ENCODE data around the gene PTER. TPM values are rescaled to one million over a fixed set of nuclear protein-coding genes. Genes with fewer than 3 reads are reported as not detected.

PTER gene
- total RNA-seq, 1 experiment from 2014 or later, result 6.6 TPM

DNA sequence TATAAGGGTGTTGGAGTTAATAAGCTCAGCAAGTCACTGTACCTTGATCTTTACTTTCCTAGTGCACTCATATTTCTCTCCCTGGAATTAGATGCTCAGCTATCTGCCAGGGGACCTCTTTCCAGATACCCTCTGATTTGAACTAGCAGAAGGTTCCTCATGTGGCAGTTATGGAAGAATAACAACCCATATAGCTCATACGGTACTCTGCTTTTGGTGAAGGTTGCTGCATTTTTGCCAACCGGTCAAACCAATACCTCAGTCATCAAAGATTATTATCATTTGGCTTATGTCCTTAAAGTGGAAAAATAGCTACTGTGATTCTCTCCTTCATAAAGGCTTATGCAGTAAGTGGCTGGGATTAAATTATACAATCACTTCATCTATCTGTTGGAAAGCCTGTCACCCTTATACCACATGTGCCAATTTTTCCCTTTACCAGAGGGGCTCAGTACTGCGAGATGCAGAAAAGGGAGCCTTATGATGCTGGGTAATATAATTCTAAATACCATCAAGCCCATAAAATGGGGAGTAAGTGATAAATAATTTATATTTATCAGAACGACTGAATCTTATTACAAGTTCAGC, 43.4 kb upstream of the PTER start:
- BruUV-seq (replicated peaks), result no TSS peak
- intact Hi-C loops (cut with micrococcal nuclease), result no loop called here
- no peak for ATAC-seq
- Histone ChIP-seq H3F3A (ENCODE audit: low read length, unreplicated experiment) (no peaks in the 10 kb centered on the region), H2AFZ (ENCODE audit: low read length) (no peak overlapping the region), H3K27me3 (ENCODE audit: low read length) (no peaks in the 10 kb centered on the region), H3K27ac (ENCODE audit: low read length) (no peak overlapping the region), H3K4me2 (ENCODE audit: low read length) (no peak overlapping the region), H3K9me3 (ENCODE audit: low read length) (no peaks in the 10 kb centered on the region), H3K36me3 (ENCODE audit: low read depth, low read length) (no peaks in the 10 kb centered on the region), H3K9ac (ENCODE audit: low read length) (no peak overlapping the region), H3K79me2 (ENCODE audit: low read length) (no peaks in the 10 kb centered on the region), H3K4me3 (ENCODE audit: low read length) (no peak overlapping the region), H3K4me1 (ENCODE audit: insufficient read depth, low read length) (no peaks in the 10 kb centered on the region), H3K9me2 (replicated peaks; ENCODE audit: low read length) (no peaks in the 10 kb centered on the region), H4K20me1 (ENCODE audit: low read length) (no peaks in the 10 kb centered on the region)
- no peak for DNase-seq
- CTCF ChIA-PET, result no interaction called here
- TF ChIP-seq EZH2 (IDR thresholded peaks at IDR 0.05; ENCODE audit: low read length, unreplicated experiment), result no peak
- no peak for TF ChIP-seq EZH2phosphoT487 (IDR thresholded peaks at IDR 0.05; ENCODE audit: borderline replicate concordance, low read length)
- TF ChIP-seq, protein P1, sequence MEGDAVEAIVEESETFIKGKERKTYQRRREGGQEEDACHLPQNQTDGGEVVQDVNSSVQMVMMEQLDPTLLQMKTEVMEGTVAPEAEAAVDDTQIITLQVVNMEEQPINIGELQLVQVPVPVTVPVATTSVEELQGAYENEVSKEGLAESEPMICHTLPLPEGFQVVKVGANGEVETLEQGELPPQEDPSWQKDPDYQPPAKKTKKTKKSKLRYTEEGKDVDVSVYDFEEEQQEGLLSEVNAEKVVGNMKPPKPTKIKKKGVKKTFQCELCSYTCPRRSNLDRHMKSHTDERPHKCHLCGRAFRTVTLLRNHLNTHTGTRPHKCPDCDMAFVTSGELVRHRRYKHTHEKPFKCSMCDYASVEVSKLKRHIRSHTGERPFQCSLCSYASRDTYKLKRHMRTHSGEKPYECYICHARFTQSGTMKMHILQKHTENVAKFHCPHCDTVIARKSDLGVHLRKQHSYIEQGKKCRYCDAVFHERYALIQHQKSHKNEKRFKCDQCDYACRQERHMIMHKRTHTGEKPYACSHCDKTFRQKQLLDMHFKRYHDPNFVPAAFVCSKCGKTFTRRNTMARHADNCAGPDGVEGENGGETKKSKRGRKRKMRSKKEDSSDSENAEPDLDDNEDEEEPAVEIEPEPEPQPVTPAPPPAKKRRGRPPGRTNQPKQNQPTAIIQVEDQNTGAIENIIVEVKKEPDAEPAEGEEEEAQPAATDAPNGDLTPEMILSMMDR (conservative IDR thresholded peaks at IDR 0.05; ENCODE audit: low read depth, low read length), result no peak
- POLR2A ChIA-PET (ENCODE audit: unreplicated experiment), result no interaction called here

DNA sequence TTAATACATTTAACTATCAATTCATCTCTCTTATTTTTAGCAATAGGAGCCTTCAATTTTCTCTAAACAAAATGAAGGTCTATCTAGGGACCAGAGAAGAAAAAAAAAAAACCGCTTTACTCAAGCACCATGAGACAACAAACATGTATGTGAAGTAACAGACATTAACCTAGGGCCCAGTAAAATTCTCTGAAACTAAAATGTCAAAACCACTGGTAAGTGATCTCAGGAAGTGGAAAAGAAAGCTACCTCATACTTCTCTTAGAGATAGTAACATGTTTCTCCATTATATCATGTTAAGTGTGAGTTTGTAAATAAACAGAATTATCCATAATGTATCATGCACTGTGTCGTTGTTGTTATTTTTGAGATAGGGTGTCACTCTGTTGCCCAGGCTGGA, 35.4 kb upstream of the PTER start:
- ChIA-PET CTCF (no interaction called here), POLR2A (ENCODE audit: unreplicated experiment) (no interaction called here)
- no peaks in the 10 kb centered on the region for H3K36me3 ChIP-seq (ENCODE audit: low read depth, low read length)
- H3K4me3 ChIP-seq (ENCODE audit: low read length), result no peak overlapping the region
- TF ChIP-seq, protein P1 (conservative IDR thresholded peaks at IDR 0.05; ENCODE audit: low read depth, low read length), result no peak
- no peaks in the 10 kb centered on the region for H3K9me3 ChIP-seq (ENCODE audit: low read length)
- DNase-seq (no peak), ATAC-seq (no peak)
- H4K20me1 ChIP-seq (ENCODE audit: low read length), result no peaks in the 10 kb centered on the region
- H3K9ac ChIP-seq (ENCODE audit: low read length), result no peak overlapping the region
- H2AFZ ChIP-seq (ENCODE audit: low read length), result no peak overlapping the region
- intact Hi-C loops (cut with micrococcal nuclease), result loop anchor here (10.0 kb wide), 1 partner anchor 57 kb away; no protein-coding TSS in a partner anchor
- H3K27ac ChIP-seq (ENCODE audit: low read length), result no peak overlapping the region
- H3F3A ChIP-seq (ENCODE audit: low read length, unreplicated experiment), result no peaks in the 10 kb centered on the region
- H3K9me2 ChIP-seq (replicated peaks; ENCODE audit: low read length), result no peaks in the 10 kb centered on the region
- no peak overlapping the region for H3K4me2 ChIP-seq (ENCODE audit: low read length)
- H3K4me1 ChIP-seq (ENCODE audit: insufficient read depth, low read length), result no peaks in the 10 kb centered on the region
- no peaks in the 10 kb centered on the region for H3K79me2 ChIP-seq (ENCODE audit: low read length)
- no TSS peak for BruUV-seq (replicated peaks)
- H3K27me3 ChIP-seq (ENCODE audit: low read length), result no peaks in the 10 kb centered on the region

DNA sequence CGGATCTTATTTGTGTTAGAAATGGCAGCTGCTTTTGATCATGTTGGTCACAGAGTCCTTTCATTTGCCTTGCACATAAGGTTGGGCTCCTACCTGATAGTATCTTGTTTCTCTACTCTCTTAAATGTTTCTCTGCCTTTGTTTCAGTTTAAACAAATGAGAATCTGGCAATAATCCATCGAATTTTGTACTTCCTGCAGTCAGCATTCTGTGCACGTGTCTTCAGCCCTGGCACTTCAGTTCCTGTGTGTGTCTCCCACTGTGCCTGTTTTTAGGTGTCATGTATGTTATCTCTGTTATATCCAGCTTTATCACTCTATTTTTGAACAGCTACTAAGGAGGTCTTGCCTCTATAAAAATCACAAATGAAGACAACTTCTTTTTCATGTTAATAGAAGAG, 28.4 kb upstream of the PTER start:
- H3K4me3 ChIP-seq (ENCODE audit: low read length), result no peak overlapping the region
- BruUV-seq (replicated peaks), result no TSS peak
- TF ChIP-seq, protein P1 (conservative IDR thresholded peaks at IDR 0.05; ENCODE audit: low read depth, low read length), result no peak
- TF ChIP-seq EZH2 (IDR thresholded peaks at IDR 0.05; ENCODE audit: low read length, unreplicated experiment), result no peak
- TF ChIP-seq EZH2phosphoT487 (IDR thresholded peaks at IDR 0.05; ENCODE audit: borderline replicate concordance, low read length), result no peak
- ATAC-seq (no peak), DNase-seq (no peak)
- ChIA-PET CTCF (no interaction called here), POLR2A (ENCODE audit: unreplicated experiment) (no interaction called here)
- no peaks in the 10 kb centered on the region for H4K20me1 ChIP-seq (ENCODE audit: low read length)
- H3K9me2 ChIP-seq (replicated peaks; ENCODE audit: low read length), result no peaks in the 10 kb centered on the region
- H3K9ac ChIP-seq (ENCODE audit: low read length), result no peak overlapping the region
- H3K9me3 ChIP-seq (ENCODE audit: low read length), result no peaks in the 10 kb centered on the region
- intact Hi-C loops (cut with micrococcal nuclease), result loop anchor here (10.0 kb wide), 1 partner anchor 64 kb away; no protein-coding TSS in a partner anchor
- H2AFZ ChIP-seq (ENCODE audit: low read length), result no peak overlapping the region
- no peaks in the 10 kb centered on the region for H3K4me1 ChIP-seq (ENCODE audit: insufficient read depth, low read length)
- H3K4me2 ChIP-seq (ENCODE audit: low read length), result no peak overlapping the region
- no peak overlapping the region for H3K27ac ChIP-seq (ENCODE audit: low read length)
- H3K27me3 ChIP-seq (ENCODE audit: low read length), result no peaks in the 10 kb centered on the region
- no peaks in the 10 kb centered on the region for H3K79me2 ChIP-seq (ENCODE audit: low read length)
- H3K36me3 ChIP-seq (ENCODE audit: low read depth, low read length), result no peaks in the 10 kb centered on the region
- H3F3A ChIP-seq (ENCODE audit: low read length, unreplicated experiment), result no peaks in the 10 kb centered on the region
